Astrocyte of the cerebellum (primary cell): ENCODE results near the gene CSMD2.

Experiments used
- DNase-seq: peaks from one replicate; pipeline ENCODE4 v3.0.0-alpha.2; 2011; ENCODE audit warnings: low read depth
- H3K4me3 ChIP-seq: 2 replicates; pipeline ENCODE4 v1.5.1; 2011; ENCODE audit warnings: mild to moderate bottlenecking, low read depth, low read length, moderate library complexity
- CTCF ChIP-seq: IDR thresholded peaks from 2 replicates; pipeline ENCODE4 v1.5.1; 2012; ENCODE audit warnings: low read length, low read depth, moderate library complexity, mild to moderate bottlenecking; ENCODE audit errors: missing control alignments
- in situ Hi-C: cut with HindIII; loops from 2 replicates; pipeline ENCODE4 v1.10.0; 2017; ENCODE audit warnings: low sequenced_read_pairs

Gene CSMD2

GRCh38 chr1:34078383-34078782, 86.6 kb downstream of the CSMD2 start:
- no peak for DNase-seq
- in situ Hi-C loops: no loop called here
- H3K4me3 ChIP-seq: no peak overlapping the region
- TF ChIP-seq CTCF: no peak

- no peak for TF ChIP-seq CTCF
- no peak for DNase-seq
- no peak overlapping the region for H3K4me3 ChIP-seq
- in situ Hi-C loops: no loop called here
Measured at GRCh38 chr1:34075576-34075975, 89.5 kb downstream of the CSMD2 start.

GRCh38 chr1:34073028-34073695, 91.9 kb downstream of the CSMD2 start:
- no peak for TF ChIP-seq CTCF
- H3K4me3 ChIP-seq: no peak overlapping the region
- in situ Hi-C loops: no loop called here
- no peak for DNase-seq

GRCh38 chr1:34070201-34070836, 94.7 kb downstream of the CSMD2 start:
- no peak for DNase-seq
- no peak overlapping the region for H3K4me3 ChIP-seq
- TF ChIP-seq CTCF: no peak
- in situ Hi-C loops: no loop called here

GRCh38 chr1:34066981-34067603, 97.9 kb downstream of the CSMD2 start:
- no peak for TF ChIP-seq CTCF
- H3K4me3 ChIP-seq: no peak overlapping the region
- DNase-seq: peak; percentile 24
- in situ Hi-C loops: no loop called here

- no peak for DNase-seq
- in situ Hi-C loops: no loop called here
- no peak for TF ChIP-seq CTCF
- H3K4me3 ChIP-seq: no peak overlapping the region
Measured at GRCh38 chr1:34066166-34066565, 98.9 kb downstream of the CSMD2 start.
